ENCODE results near the gene ADARB1. TPM values are rescaled to one million over a fixed set of nuclear protein-coding genes. Genes with fewer than 3 reads are reported as not detected.

ADARB1 gene
- total RNA-seq, 1 experiment from 2014 or later = 15.8 TPM

- Mint-ChIP-seq H3K36me3 (ENCODE audit: insufficient read depth in 1 of 3, low read depth in 3 of 3) (no peaks in the 10 kb centered on the region), H3K9me3 (no peaks in the 10 kb centered on the region), H3K4me3 (no peak overlapping the region), H3K27ac (peak overlapping the region in 2 of 3 experiments; percentile 39 to 72; a peak in 1 of 7 replicates), H3K27me3 (ENCODE audit: low read depth) (no peaks in the 10 kb centered on the region), H3K4me1 (peaks cover 0 to 4% of the 10 kb centered on the region in 2 experiments; a peak in 1 of 4 replicates)
- no peak overlapping the region for H3K4ac ChIP-seq (ENCODE audit: low read depth, low read length)
- no peak overlapping the region for H3K9ac ChIP-seq (ENCODE audit: extremely low read depth, insufficient read length, low read length)
- no peak overlapping the region for H2AK5ac ChIP-seq (ENCODE audit: insufficient read length, low read length)
- H3K4me1 ChIP-seq (ENCODE audit: insufficient read depth, low read length) = no peaks in the 10 kb centered on the region
- H2BK15ac ChIP-seq (ENCODE audit: low read depth, low read length) = no peak overlapping the region
- no peak overlapping the region for H3K23ac ChIP-seq (ENCODE audit: insufficient read length, low read depth, low read length)
- no peaks in the 10 kb centered on the region for H3K27me3 ChIP-seq (ENCODE audit: insufficient read depth, low read length)
- no peak overlapping the region for H2BK120ac ChIP-seq (ENCODE audit: low read depth, low read length, poor library complexity, severe bottlenecking)
- H2BK5ac ChIP-seq (ENCODE audit: insufficient read length, low read length) = no peak overlapping the region
- no peaks in the 10 kb centered on the region for H3K23me2 ChIP-seq (ENCODE audit: insufficient read length, low read depth, low read length, poor library complexity, severe bottlenecking)
- no peak overlapping the region for H2BK12ac ChIP-seq (ENCODE audit: insufficient read length, low read depth, low read length)
- H3K4me2 ChIP-seq (ENCODE audit: insufficient read depth, insufficient read length, low read length) = no peak overlapping the region
- H3K56ac ChIP-seq (ENCODE audit: insufficient read length, low read depth, low read length) = no peak overlapping the region
- TF ChIP-seq, protein P1, sequence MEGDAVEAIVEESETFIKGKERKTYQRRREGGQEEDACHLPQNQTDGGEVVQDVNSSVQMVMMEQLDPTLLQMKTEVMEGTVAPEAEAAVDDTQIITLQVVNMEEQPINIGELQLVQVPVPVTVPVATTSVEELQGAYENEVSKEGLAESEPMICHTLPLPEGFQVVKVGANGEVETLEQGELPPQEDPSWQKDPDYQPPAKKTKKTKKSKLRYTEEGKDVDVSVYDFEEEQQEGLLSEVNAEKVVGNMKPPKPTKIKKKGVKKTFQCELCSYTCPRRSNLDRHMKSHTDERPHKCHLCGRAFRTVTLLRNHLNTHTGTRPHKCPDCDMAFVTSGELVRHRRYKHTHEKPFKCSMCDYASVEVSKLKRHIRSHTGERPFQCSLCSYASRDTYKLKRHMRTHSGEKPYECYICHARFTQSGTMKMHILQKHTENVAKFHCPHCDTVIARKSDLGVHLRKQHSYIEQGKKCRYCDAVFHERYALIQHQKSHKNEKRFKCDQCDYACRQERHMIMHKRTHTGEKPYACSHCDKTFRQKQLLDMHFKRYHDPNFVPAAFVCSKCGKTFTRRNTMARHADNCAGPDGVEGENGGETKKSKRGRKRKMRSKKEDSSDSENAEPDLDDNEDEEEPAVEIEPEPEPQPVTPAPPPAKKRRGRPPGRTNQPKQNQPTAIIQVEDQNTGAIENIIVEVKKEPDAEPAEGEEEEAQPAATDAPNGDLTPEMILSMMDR (conservative IDR thresholded peaks at IDR 0.05) = no peak
- DNase-seq = no peak
- H3K14ac ChIP-seq (ENCODE audit: insufficient read depth, low read length) = no peak overlapping the region
- no CpG with 5 or more reads among the region's 9 CpGs for WGBS (ENCODE audit: extremely low coverage, insufficient read length, low lambda C conversion rate)
- no peak overlapping the region for H3K18ac ChIP-seq (ENCODE audit: insufficient read length, low read depth, low read length)
- no peak overlapping the region for H4K8ac ChIP-seq (replicated peaks; ENCODE audit: insufficient read length, low read depth, low read length)
- H3K79me1 ChIP-seq (ENCODE audit: insufficient read depth, low read depth, low read length, poor library complexity, severe bottlenecking) = no peaks in the 10 kb centered on the region
- no peaks in the 10 kb centered on the region for H3K79me2 ChIP-seq (ENCODE audit: insufficient read depth, low read length)
- H3T11ph ChIP-seq (ENCODE audit: low read length) = no peak overlapping the region
- no peak overlapping the region for H2AFZ ChIP-seq (ENCODE audit: low read length)
- no peak overlapping the region for H3K27ac ChIP-seq (ENCODE audit: insufficient read length, low read depth, low read length)
- no peak overlapping the region for H4K5ac ChIP-seq (ENCODE audit: insufficient read length, low read depth, low read length)
- no peak overlapping the region for H2BK20ac ChIP-seq (ENCODE audit: low read depth, low read length, poor library complexity, severe bottlenecking)
- H3K9me3 ChIP-seq (ENCODE audit: control insufficient read depth, low read depth, low read length) = no peaks in the 10 kb centered on the region
- H4K91ac ChIP-seq (ENCODE audit: insufficient read length, low read depth, low read length) = no peak overlapping the region
- H4K20me1 ChIP-seq (ENCODE audit: control insufficient read depth, insufficient read depth, insufficient read length) = no peaks in the 10 kb centered on the region
Observed at GRCh38 chr21:45135868-45136267, 61.5 kb downstream of the ADARB1 start.
